Smooth muscle cell (in vitro differentiated cells): Measurements from ENCODE around the gene SYNE3. TPM values are rescaled to one million over a fixed set of nuclear protein-coding genes. Genes with fewer than 3 reads are reported as not detected.
A peak's percentile ranks its signal among the peaks of the same experiment; 100 is the strongest.

Experiments used
- DNase-seq: peaks from one replicate; lab custom pipeline; 2025; ENCODE audit not compliant: unreplicated experiment; lab: John Stamatoyannopoulos, UW
- H2AFZ ChIP-seq: fragments of 200-600 bp; sonication (generic); 2 replicates; pipeline ENCODE4 v1.6.0; 2016; ENCODE audit warnings: antibody characterized with exemption, low read depth, mild to moderate bottlenecking
- H3F3A ChIP-seq: fragments of 200-600 bp; sonication (generic); 2 replicates; pipeline ENCODE4 v1.6.0; 2017; ENCODE audit warnings: antibody characterized with exemption, low read depth
- H3K27ac ChIP-seq: fragments of 200-600 bp; sonication (generic); 2 replicates; pipeline ENCODE4 v1.5.1; 2016; ENCODE audit warnings: low read depth, mild to moderate bottlenecking
- H3K27me3 ChIP-seq: fragments of 200-600 bp; sonication (generic); 2 replicates; pipeline ENCODE4 v1.6.1; 2016; ENCODE audit warnings: low read depth, mild to moderate bottlenecking
- H3K36me3 ChIP-seq: fragments of 200-600 bp; sonication (generic); 2 replicates; pipeline ENCODE4 v1.5.1; 2016; ENCODE audit warnings: low read depth
- H3K4me1 ChIP-seq: fragments of 200-600 bp; sonication (generic); 2 replicates; pipeline ENCODE4 v1.5.1; 2016; ENCODE audit warnings: low read depth
- H3K4me2 ChIP-seq: fragments of 200-600 bp; sonication (generic); 2 replicates; pipeline ENCODE4 v1.6.0; 2016; ENCODE audit warnings: mild to moderate bottlenecking
- H3K4me3 ChIP-seq: fragments of 200-600 bp; sonication (generic); 2 replicates; pipeline ENCODE4 v1.5.1; 2016; ENCODE audit warnings: mild to moderate bottlenecking
- H3K79me2 ChIP-seq: fragments of 200-600 bp; sonication (generic); 2 replicates; pipeline ENCODE4 v1.6.0; 2016; ENCODE audit warnings: low read depth, mild to moderate bottlenecking
- H3K9ac ChIP-seq: fragments of 200-600 bp; sonication (generic); 2 replicates; pipeline ENCODE4 v1.6.0; 2016; ENCODE audit warnings: low read depth
- H3K9me3 ChIP-seq: fragments of 200-600 bp; sonication (generic); replicated peaks from 2 replicates; pipeline ENCODE4 v1.5.1; 2016; ENCODE audit warnings: low read depth
- H4K20me1 ChIP-seq: fragments of 200-600 bp; sonication (generic); 2 replicates; pipeline ENCODE4 v1.6.0; 2016; ENCODE audit warnings: low read depth
- CTCF ChIP-seq: fragments of 200-600 bp; sonication (generic); IDR thresholded peaks from 2 replicates; pipeline ENCODE4 v1.5.1; 2017; ENCODE audit warnings: borderline replicate concordance, mild to moderate bottlenecking, antibody characterized with exemption; ENCODE audit not compliant: insufficient read depth, poor library complexity, severe bottlenecking
- WGBS: methylation state at CpG from one replicate; pipeline ENCODE4 v1.1.7; 2016; ENCODE audit warnings: low lambda C conversion rate; 5-methylcytosine and 5-hydroxymethylcytosine counted together
- polyA plus RNA-seq: library from polyadenylated mRNA; unstranded; fragments of >200 nt; fragmentation: Nextera tagmentation; extraction: Ambion mirVana; gene quantifications from 2 replicates; pipeline ENCODE4 v1.2.1, GENCODE V29; 2016
- total RNA-seq: library from RNA; depleted of rRNA; stranded (reverse); fragments of >200 nt; gene quantifications from 2 replicates; pipeline ENCODE4 v1.2.3, GENCODE V29; 2014

SYNE3 gene
- total and polyA plus RNA-seq, 2 experiments from 2014 or later, result 4.0 to 4.1 TPM

GRCh38 chr14:95547272-95547625, 30.8 kb upstream of the SYNE3 start:
- no peak for TF ChIP-seq CTCF
- peak overlapping the region; percentile 70 for H3K27ac ChIP-seq
- peaks cover 22% of the 10 kb centered on the region for H4K20me1 ChIP-seq
- peaks cover 11% of the 10 kb centered on the region for H3K4me1 ChIP-seq
- no peak overlapping the region for H3K9ac ChIP-seq
- no peak overlapping the region for H2AFZ ChIP-seq
- no peak overlapping the region for H3K4me3 ChIP-seq
- 72% methylated on average over 5 of the region's 5 CpGs for WGBS
- H3K9me3 ChIP-seq, result no peaks in the 10 kb centered on the region
- H3K79me2 ChIP-seq, result peaks cover 6% of the 10 kb centered on the region
- no peaks in the 10 kb centered on the region for H3K36me3 ChIP-seq
- H3F3A ChIP-seq, result peaks cover 17% of the 10 kb centered on the region
- H3K27me3 ChIP-seq, result no peaks in the 10 kb centered on the region
- no peak overlapping the region for H3K4me2 ChIP-seq
- no peak for DNase-seq

GRCh38 chr14:95545515-95546168, 29.2 kb upstream of the SYNE3 start:
- no peaks in the 10 kb centered on the region for H3K36me3 ChIP-seq
- H3K9ac ChIP-seq, result peak overlapping the region; percentile 24
- 75% methylated on average over 5 of the region's 5 CpGs for whole genome bisulfite sequencing
- H4K20me1 ChIP-seq, result peaks cover 36% of the 10 kb centered on the region
- H3K4me2 ChIP-seq, result peak overlapping the region; percentile 53
- no peak for DNase-seq
- H3K4me1 ChIP-seq, result peaks cover 11% of the 10 kb centered on the region
- peak overlapping the region; percentile 70 for H3K27ac ChIP-seq
- H3K4me3 ChIP-seq, result no peak overlapping the region
- H3F3A ChIP-seq, result peaks cover 17% of the 10 kb centered on the region
- TF ChIP-seq CTCF, result no peak
- H3K9me3 ChIP-seq, result no peaks in the 10 kb centered on the region
- no peak overlapping the region for H2AFZ ChIP-seq
- no peaks in the 10 kb centered on the region for H3K27me3 ChIP-seq
- H3K79me2 ChIP-seq, result peaks cover 22% of the 10 kb centered on the region

GRCh38 chr14:95544588-95544987, 28.1 kb upstream of the SYNE3 start:
- no peaks in the 10 kb centered on the region for H3K36me3 ChIP-seq
- peaks cover 46% of the 10 kb centered on the region for H4K20me1 ChIP-seq
- peaks cover 33% of the 10 kb centered on the region for H3K79me2 ChIP-seq
- peak overlapping the region; percentile 35 for H3K4me2 ChIP-seq
- H3K4me3 ChIP-seq, result no peak overlapping the region
- H3F3A ChIP-seq, result peaks cover 17% of the 10 kb centered on the region
- TF ChIP-seq CTCF, result no peak
- DNase-seq, result no peak
- H3K4me1 ChIP-seq, result peaks cover 11% of the 10 kb centered on the region
- no peaks in the 10 kb centered on the region for H3K27me3 ChIP-seq
- no peak overlapping the region for H3K9ac ChIP-seq
- peak overlapping the region; percentile 70 for H3K27ac ChIP-seq
- 49% methylated on average over 8 of the region's 8 CpGs for WGBS
- H2AFZ ChIP-seq, result no peak overlapping the region
- no peaks in the 10 kb centered on the region for H3K9me3 ChIP-seq

- no peak overlapping the region for H3K27ac ChIP-seq
- no peak overlapping the region for H3K9ac ChIP-seq
- TF ChIP-seq CTCF, result no peak
- no peak overlapping the region for H2AFZ ChIP-seq
- peaks cover 11% of the 10 kb centered on the region for H3K4me1 ChIP-seq
- peaks cover 54% of the 10 kb centered on the region for H4K20me1 ChIP-seq
- H3K79me2 ChIP-seq, result peaks cover 49% of the 10 kb centered on the region
- no peaks in the 10 kb centered on the region for H3K27me3 ChIP-seq
- H3K36me3 ChIP-seq, result no peaks in the 10 kb centered on the region
- no peak overlapping the region for H3K4me3 ChIP-seq
- H3F3A ChIP-seq, result peaks cover 17% of the 10 kb centered on the region
- WGBS, result 96% methylated on average over 5 of the region's 5 CpGs
- no peak overlapping the region for H3K4me2 ChIP-seq
- no peak for DNase-seq
- H3K9me3 ChIP-seq, result no peaks in the 10 kb centered on the region
Observed at GRCh38 chr14:95543021-95543420, 26.6 kb upstream of the SYNE3 start.
